ENCODE measurements around the gene NHLRC2.
"Not testable (repeated sequence)": the region's sequence is repeated elsewhere in the genome, so short reads cannot be mapped to it uniquely, and the experiment has no call there.

The NHLRC2 gene

DNA sequence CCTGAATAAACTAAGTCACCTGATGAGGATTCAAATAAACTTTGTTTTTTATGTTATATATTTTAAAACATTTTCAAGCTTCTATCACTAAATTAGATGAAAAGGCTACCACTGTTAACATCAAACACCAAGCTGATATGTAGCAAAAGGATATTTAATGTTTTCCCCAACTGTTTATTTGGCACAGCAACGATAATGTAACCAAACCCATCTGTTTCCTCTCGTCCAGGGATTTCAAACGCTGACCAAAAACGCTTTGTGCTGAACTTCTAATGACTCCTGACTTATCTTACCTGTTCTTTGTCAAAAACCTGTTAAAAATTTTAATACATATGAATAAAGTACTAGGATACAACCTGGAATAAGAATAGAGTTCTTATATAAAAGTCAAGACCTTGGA, 31.1 kb upstream of the NHLRC2 start:
- DNase-seq (ENCODE audit: low read depth), result no peak
- no peak overlapping the region for H3K4me3 ChIP-seq (ENCODE audit: low read length)
- TF ChIP-seq, protein P1, sequence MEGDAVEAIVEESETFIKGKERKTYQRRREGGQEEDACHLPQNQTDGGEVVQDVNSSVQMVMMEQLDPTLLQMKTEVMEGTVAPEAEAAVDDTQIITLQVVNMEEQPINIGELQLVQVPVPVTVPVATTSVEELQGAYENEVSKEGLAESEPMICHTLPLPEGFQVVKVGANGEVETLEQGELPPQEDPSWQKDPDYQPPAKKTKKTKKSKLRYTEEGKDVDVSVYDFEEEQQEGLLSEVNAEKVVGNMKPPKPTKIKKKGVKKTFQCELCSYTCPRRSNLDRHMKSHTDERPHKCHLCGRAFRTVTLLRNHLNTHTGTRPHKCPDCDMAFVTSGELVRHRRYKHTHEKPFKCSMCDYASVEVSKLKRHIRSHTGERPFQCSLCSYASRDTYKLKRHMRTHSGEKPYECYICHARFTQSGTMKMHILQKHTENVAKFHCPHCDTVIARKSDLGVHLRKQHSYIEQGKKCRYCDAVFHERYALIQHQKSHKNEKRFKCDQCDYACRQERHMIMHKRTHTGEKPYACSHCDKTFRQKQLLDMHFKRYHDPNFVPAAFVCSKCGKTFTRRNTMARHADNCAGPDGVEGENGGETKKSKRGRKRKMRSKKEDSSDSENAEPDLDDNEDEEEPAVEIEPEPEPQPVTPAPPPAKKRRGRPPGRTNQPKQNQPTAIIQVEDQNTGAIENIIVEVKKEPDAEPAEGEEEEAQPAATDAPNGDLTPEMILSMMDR (conservative IDR thresholded peaks at IDR 0.05; ENCODE audit: low read depth, low read length), result no peak

DNA sequence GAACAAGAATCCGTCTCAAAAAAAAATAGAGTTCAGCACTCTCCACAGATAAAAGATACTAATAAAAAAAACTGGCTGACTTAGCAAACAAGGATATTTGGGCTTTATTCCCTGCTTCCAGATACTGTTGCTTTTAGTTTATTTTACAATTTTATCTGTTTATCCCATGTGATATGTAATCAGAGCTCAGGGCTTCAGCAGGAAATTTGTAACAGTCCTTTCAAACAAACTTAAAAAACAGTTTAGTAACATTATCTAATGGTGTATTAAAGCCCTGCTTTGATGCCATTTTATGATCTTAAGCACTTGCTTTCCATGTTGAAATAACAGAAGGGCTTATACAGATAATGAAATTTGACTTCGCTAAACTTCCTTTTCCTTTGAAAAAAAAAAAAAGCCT, 28.7 kb upstream of the NHLRC2 start:
- no peak overlapping the region for H3K4me3 ChIP-seq (ENCODE audit: low read length)
- DNase-seq (ENCODE audit: low read depth), result no peak
- TF ChIP-seq, protein P1 (conservative IDR thresholded peaks at IDR 0.05; ENCODE audit: low read depth, low read length), result no peak

DNA sequence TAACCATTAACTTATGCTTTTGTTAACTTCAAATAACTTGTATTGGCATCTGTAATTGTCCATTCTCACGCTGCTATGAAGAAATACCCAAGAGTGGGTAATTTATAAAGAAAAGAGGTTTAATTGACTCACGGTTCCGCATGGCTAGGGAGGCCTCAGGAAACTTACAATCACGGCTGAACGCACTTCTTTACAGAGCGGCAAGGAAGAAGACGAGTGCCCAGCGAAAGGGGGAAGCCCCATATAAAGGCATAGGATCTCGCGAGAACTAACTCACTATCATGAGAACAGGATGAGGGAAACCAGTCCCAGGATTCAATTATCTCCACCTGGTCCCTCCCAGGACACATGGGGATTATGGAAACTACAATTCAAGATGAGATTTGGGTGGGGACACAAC, 25.9 kb upstream of the NHLRC2 start:
- not testable (repeated sequence) for DNase-seq (ENCODE audit: low read depth); H3K4me3 ChIP-seq (ENCODE audit: low read length)

- TF ChIP-seq, protein P1 (conservative IDR thresholded peaks at IDR 0.05; ENCODE audit: low read depth, low read length), result no peak
- DNase-seq (ENCODE audit: low read depth), result no peak
- no peak overlapping the region for H3K4me3 ChIP-seq (ENCODE audit: low read length)
These were observed 12.3 kb upstream of the NHLRC2 start for GRCh38 chr10:113842171-113842570.

DNA sequence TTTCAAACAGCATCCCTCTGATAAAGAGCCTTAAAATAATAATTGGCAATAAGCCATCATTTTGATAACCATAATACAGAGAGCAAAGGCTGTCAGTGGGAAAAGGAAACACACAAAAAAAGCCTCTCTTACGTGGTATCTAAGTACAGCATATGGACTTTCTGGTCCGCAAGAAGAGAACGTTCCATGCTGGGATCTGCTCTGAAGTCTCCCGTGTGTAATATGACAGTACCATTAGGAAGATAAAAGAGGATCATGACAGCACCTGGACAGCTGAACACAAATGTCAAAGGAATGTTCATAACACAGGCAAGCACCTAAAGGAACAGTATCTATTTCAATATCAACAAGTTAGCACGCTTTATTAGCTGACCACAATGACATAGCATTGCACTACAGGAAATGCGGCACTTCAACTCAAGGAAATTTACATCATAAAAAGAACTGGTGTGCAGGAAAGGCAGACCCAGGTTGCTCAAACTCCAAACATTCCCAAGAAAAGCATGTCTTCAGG, 10.4 kb upstream of the NHLRC2 start:
- no peak for DNase-seq (ENCODE audit: low read depth)
- H3K4me3 ChIP-seq (ENCODE audit: low read length), result no peak overlapping the region
- TF ChIP-seq, protein P1 (conservative IDR thresholded peaks at IDR 0.05; ENCODE audit: low read depth, low read length), result no peak

GRCh38 chr10:113846036-113846435, 8.4 kb upstream of the NHLRC2 start:
- DNase-seq (ENCODE audit: low read depth), result no peak
- no peak overlapping the region for H3K4me3 ChIP-seq (ENCODE audit: low read length)
- TF ChIP-seq, protein P1 (conservative IDR thresholded peaks at IDR 0.05; ENCODE audit: low read depth, low read length), result no peak

DNA sequence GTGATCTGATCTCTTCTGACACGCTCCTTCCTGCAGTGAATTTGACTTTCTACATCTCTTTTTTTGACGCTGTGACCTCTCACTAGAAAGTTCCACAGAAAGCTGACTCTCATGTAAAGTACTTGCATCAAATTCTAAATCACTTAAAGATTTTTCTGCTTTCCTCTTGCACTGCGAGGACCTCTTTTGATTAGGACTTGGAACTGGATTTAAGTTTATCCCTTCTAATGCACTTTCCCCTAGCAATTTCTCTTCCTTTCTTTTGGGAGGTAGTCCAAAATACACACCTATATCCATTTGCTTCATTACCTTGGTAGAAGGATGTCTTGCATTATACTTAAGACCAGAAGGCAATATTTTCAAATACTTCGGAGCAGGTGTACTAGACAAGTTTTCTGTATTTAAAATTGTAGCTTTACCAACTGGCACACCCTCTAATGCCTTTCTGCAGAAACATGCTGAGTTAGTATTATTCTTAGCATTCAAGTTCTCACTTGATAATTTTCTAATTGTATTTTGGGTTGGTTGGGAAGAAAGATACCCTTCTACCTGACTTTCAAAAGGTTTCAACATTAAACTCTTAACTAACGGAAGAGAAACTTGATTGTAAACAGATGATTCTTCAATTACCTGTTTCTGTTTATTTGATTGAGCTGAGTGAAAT, 5.2 kb upstream of the NHLRC2 start:
- H3K4me3 ChIP-seq (ENCODE audit: low read length), result no peak overlapping the region
- TF ChIP-seq, protein P1 (conservative IDR thresholded peaks at IDR 0.05; ENCODE audit: low read depth, low read length), result no peak
- DNase-seq (ENCODE audit: low read depth), result no peak

All from retinal pigment epithelial cell (primary cell).